Measurements from ENCODE around the gene ANKRD26.
A peak's percentile ranks its signal among the peaks of the same experiment; 100 is the strongest.
"Not testable (repeated sequence)": the region's sequence is repeated elsewhere in the genome, so short reads cannot be mapped to it uniquely, and the experiment has no call there.

The ANKRD26 gene

GRCh38 chr10:27088119-27089044, 11.9 kb downstream of the ANKRD26 start:
- Histone ChIP-seq H3K9me3 (ENCODE audit: control insufficient read depth, low read length) (no peaks in the 10 kb centered on the region), H3K4me1 (ENCODE audit: control insufficient read depth, insufficient read depth, low read length, poor library complexity, severe bottlenecking) (no peaks in the 10 kb centered on the region), H3K27ac (ENCODE audit: low read depth, low read length, severe bottlenecking) (no peak overlapping the region), H3K36me3 (ENCODE audit: control insufficient read depth, insufficient read depth, low read length) (peaks cover 51% of the 10 kb centered on the region), H3K4me3 (ENCODE audit: extremely low read depth, insufficient read depth, low read length, poor library complexity, severe bottlenecking) (no peak overlapping the region)
- 94 to 100% methylated on average over 1 to 2 of the region's 5 CpGs for WGBS, 2 experiments (ENCODE audit: insufficient coverage in 2 of 2)

GRCh38 chr10:27072436-27073114, 27.7 kb downstream of the ANKRD26 start:
- H3K4me3 ChIP-seq (ENCODE audit: extremely low read depth, insufficient read depth, low read length, poor library complexity, severe bottlenecking), result no peak overlapping the region
- no peaks in the 10 kb centered on the region for H3K4me1 ChIP-seq (ENCODE audit: control insufficient read depth, insufficient read depth, low read length, poor library complexity, severe bottlenecking)
- no peak overlapping the region for H3K27ac ChIP-seq (ENCODE audit: low read depth, low read length, severe bottlenecking)
- peaks cover 71% of the 10 kb centered on the region for H3K36me3 ChIP-seq (ENCODE audit: control insufficient read depth, insufficient read depth, low read length)
- WGBS, 2 experiments (ENCODE audit: insufficient coverage in 2 of 2), result 91% methylated on average over 5 to 6 of the region's 6 CpGs
- no peaks in the 10 kb centered on the region for H3K9me3 ChIP-seq (ENCODE audit: control insufficient read depth, low read length)

- peaks cover 50% of the 10 kb centered on the region for H3K36me3 ChIP-seq (ENCODE audit: control insufficient read depth, insufficient read depth, low read length)
- no peaks in the 10 kb centered on the region for H3K9me3 ChIP-seq (ENCODE audit: control insufficient read depth, low read length)
- H3K27ac ChIP-seq (ENCODE audit: low read depth, low read length, severe bottlenecking), result no peak overlapping the region
- H3K4me3 ChIP-seq (ENCODE audit: extremely low read depth, insufficient read depth, low read length, poor library complexity, severe bottlenecking), result no peak overlapping the region
- H3K4me1 ChIP-seq (ENCODE audit: control insufficient read depth, insufficient read depth, low read length, poor library complexity, severe bottlenecking), result no peaks in the 10 kb centered on the region
- WGBS, 2 experiments (ENCODE audit: insufficient coverage in 2 of 2), result 95 to 100% methylated on average over 2 of the region's 2 CpGs
Measured at GRCh38 chr10:27068217-27068891, 31.9 kb downstream of the ANKRD26 start.

- WGBS, 2 experiments (ENCODE audit: insufficient coverage in 2 of 2), result 89 to 92% methylated on average over 1 to 2 of the region's 2 CpGs
- no peak overlapping the region for H3K27ac ChIP-seq (ENCODE audit: low read depth, low read length, severe bottlenecking)
- peaks cover 32% of the 10 kb centered on the region for H3K36me3 ChIP-seq (ENCODE audit: control insufficient read depth, insufficient read depth, low read length)
- no peaks in the 10 kb centered on the region for H3K4me1 ChIP-seq (ENCODE audit: control insufficient read depth, insufficient read depth, low read length, poor library complexity, severe bottlenecking)
- H3K9me3 ChIP-seq (ENCODE audit: control insufficient read depth, low read length), result no peaks in the 10 kb centered on the region
- H3K4me3 ChIP-seq (ENCODE audit: extremely low read depth, insufficient read depth, low read length, poor library complexity, severe bottlenecking), result no peak overlapping the region
Measured at GRCh38 chr10:27065084-27065483, 35.2 kb downstream of the ANKRD26 start.

- Histone ChIP-seq H3K4me1 (ENCODE audit: control insufficient read depth, insufficient read depth, low read length, poor library complexity, severe bottlenecking) (no peaks in the 10 kb centered on the region), H3K4me3 (ENCODE audit: extremely low read depth, insufficient read depth, low read length, poor library complexity, severe bottlenecking) (no peak overlapping the region), H3K27ac (ENCODE audit: low read depth, low read length, severe bottlenecking) (no peak overlapping the region), H3K9me3 (ENCODE audit: control insufficient read depth, low read length) (no peaks in the 10 kb centered on the region), H3K36me3 (ENCODE audit: control insufficient read depth, insufficient read depth, low read length) (peaks cover 13% of the 10 kb centered on the region)
Measured at GRCh38 chr10:27052656-27053055, 47.6 kb downstream of the ANKRD26 start.

- 94 to 100% methylated on average over 2 to 3 of the region's 4 CpGs for WGBS, 2 experiments (ENCODE audit: insufficient coverage in 2 of 2)
- H3K4me3 ChIP-seq (ENCODE audit: extremely low read depth, insufficient read depth, low read length, poor library complexity, severe bottlenecking); H3K9me3 ChIP-seq (ENCODE audit: control insufficient read depth, low read length); H3K27ac ChIP-seq (ENCODE audit: low read depth, low read length, severe bottlenecking); H3K4me1 ChIP-seq (ENCODE audit: control insufficient read depth, insufficient read depth, low read length, poor library complexity, severe bottlenecking): not testable (repeated sequence)
- H3K36me3 ChIP-seq (ENCODE audit: control insufficient read depth, insufficient read depth, low read length), result peaks cover 16% of the 10 kb centered on the region
Measured at GRCh38 chr10:27045247-27045646, 55.0 kb downstream of the ANKRD26 start.

GRCh38 chr10:27041196-27041595, 59.1 kb downstream of the ANKRD26 start:
- no peaks in the 10 kb centered on the region for H3K9me3 ChIP-seq (ENCODE audit: control insufficient read depth, low read length)
- H3K4me1 ChIP-seq (ENCODE audit: control insufficient read depth, insufficient read depth, low read length, poor library complexity, severe bottlenecking), result peaks cover 8% of the 10 kb centered on the region
- WGBS, 2 experiments (ENCODE audit: insufficient coverage in 2 of 2), result 100% methylated on average over 2 of the region's 2 CpGs
- H3K36me3 ChIP-seq (ENCODE audit: control insufficient read depth, insufficient read depth, low read length), result peaks cover 15% of the 10 kb centered on the region
- no peak overlapping the region for H3K4me3 ChIP-seq (ENCODE audit: extremely low read depth, insufficient read depth, low read length, poor library complexity, severe bottlenecking)
- peak overlapping the region; percentile 45 for H3K27ac ChIP-seq (ENCODE audit: low read depth, low read length, severe bottlenecking)

- H3K9me3 ChIP-seq (ENCODE audit: control insufficient read depth, low read length), result no peaks in the 10 kb centered on the region
- WGBS, 2 experiments (ENCODE audit: insufficient coverage in 2 of 2), result 80 to 100% methylated on average over 2 to 5 of the region's 5 CpGs
Measured at GRCh38 chr10:27038168-27038567, 62.1 kb downstream of the ANKRD26 start.

GRCh38 chr10:27035163-27035562, 65.1 kb downstream of the ANKRD26 start:
- 89 to 100% methylated on average over 2 of the region's 5 CpGs for WGBS, 2 experiments (ENCODE audit: insufficient coverage in 2 of 2)
- Histone ChIP-seq H3K9me3 (ENCODE audit: control insufficient read depth, low read length) (no peaks in the 10 kb centered on the region), H3K4me1 (ENCODE audit: control insufficient read depth, insufficient read depth, low read length, poor library complexity, severe bottlenecking) (no peaks in the 10 kb centered on the region), H3K4me3 (ENCODE audit: extremely low read depth, insufficient read depth, low read length, poor library complexity, severe bottlenecking) (no peak overlapping the region), H3K27ac (ENCODE audit: low read depth, low read length, severe bottlenecking) (no peak overlapping the region), H3K36me3 (ENCODE audit: control insufficient read depth, insufficient read depth, low read length) (peaks cover 17% of the 10 kb centered on the region)

More at GRCh38 chr10:27038168-27038567, 62.1 kb downstream of the ANKRD26 start:
- Histone ChIP-seq H3K36me3 (ENCODE audit: control insufficient read depth, insufficient read depth, low read length) (peaks cover 17% of the 10 kb centered on the region), H3K4me3 (ENCODE audit: extremely low read depth, insufficient read depth, low read length, poor library complexity, severe bottlenecking) (no peak overlapping the region), H3K27ac (ENCODE audit: low read depth, low read length, severe bottlenecking) (no peak overlapping the region), H3K4me1 (ENCODE audit: control insufficient read depth, insufficient read depth, low read length, poor library complexity, severe bottlenecking) (peaks cover 8% of the 10 kb centered on the region)

GRCh38 chr10:27030060-27030459, 70.2 kb downstream of the ANKRD26 start:
- no peaks in the 10 kb centered on the region for H3K9me3 ChIP-seq (ENCODE audit: control insufficient read depth, low read length)
- no peak overlapping the region for H3K4me3 ChIP-seq (ENCODE audit: extremely low read depth, insufficient read depth, low read length, poor library complexity, severe bottlenecking)
- 85 to 95% methylated on average over 2 of the region's 2 CpGs for WGBS, 2 experiments (ENCODE audit: insufficient coverage in 2 of 2)
- H3K36me3 ChIP-seq (ENCODE audit: control insufficient read depth, insufficient read depth, low read length), result peaks cover 23% of the 10 kb centered on the region
- no peaks in the 10 kb centered on the region for H3K4me1 ChIP-seq (ENCODE audit: control insufficient read depth, insufficient read depth, low read length, poor library complexity, severe bottlenecking)
- H3K27ac ChIP-seq (ENCODE audit: low read depth, low read length, severe bottlenecking), result no peak overlapping the region
